Bone marrow (tissue), 2 donors: ENCODE measurements around the gene ROBO1.
"Not testable (repeated sequence)": the region's sequence is repeated elsewhere in the genome, so short reads cannot be mapped to it uniquely, and the experiment has no call there.

Experiments used
- DNase-seq, 2 donors: peaks; one replicate each; lab custom pipeline; 2025; lab: John Stamatoyannopoulos, UW

The ROBO1 gene

GRCh38 chr3:78687520-78687919 is 1080.3 kb downstream of the ROBO1 start:
- DNase-seq = no peak

GRCh38 chr3:78683284-78683683 is 1084.5 kb downstream of the ROBO1 start:
- no peak for DNase-seq

GRCh38 chr3:78675119-78675805 is 1092.5 kb downstream of the ROBO1 start:
- DNase-seq = not testable (repeated sequence)

- no peak for DNase-seq
Measured at GRCh38 chr3:78670746-78671145, 1097.1 kb downstream of the ROBO1 start.

- no peak for DNase-seq
Measured at GRCh38 chr3:78670094-78670493, 1097.7 kb downstream of the ROBO1 start.

GRCh38 chr3:78668302-78668701 is 1099.5 kb downstream of the ROBO1 start:
- no peak for DNase-seq

GRCh38 chr3:78666470-78666800 is 1101.4 kb downstream of the ROBO1 start:
- no peak for DNase-seq

- no peak for DNase-seq
Measured at GRCh38 chr3:78665776-78666469, 1101.9 kb downstream of the ROBO1 start.

- DNase-seq = no peak
Measured at GRCh38 chr3:78665101-78665500, 1102.7 kb downstream of the ROBO1 start.

- DNase-seq = no peak
Measured at GRCh38 chr3:78660957-78661356, 1106.8 kb downstream of the ROBO1 start.

- no peak for DNase-seq
Measured at GRCh38 chr3:78659386-78659987, 1108.3 kb downstream of the ROBO1 start.

GRCh38 chr3:78647726-78648125 is 1120.1 kb downstream of the ROBO1 start:
- DNase-seq = no peak

- peak in 1 of 2 donors; percentile 21 for DNase-seq
Measured at GRCh38 chr3:78645628-78646310, 1122.0 kb downstream of the ROBO1 start.

- no peak for DNase-seq
Measured at GRCh38 chr3:78644847-78645246, 1123.0 kb downstream of the ROBO1 start.

GRCh38 chr3:78642226-78643035 is 1125.4 kb downstream of the ROBO1 start:
- DNase-seq = no peak

- DNase-seq = no peak
Measured at GRCh38 chr3:78641703-78642102, 1126.1 kb downstream of the ROBO1 start.

GRCh38 chr3:78634316-78634715 is 1133.5 kb downstream of the ROBO1 start:
- DNase-seq = no peak

GRCh38 chr3:78633626-78634025 is 1134.2 kb downstream of the ROBO1 start:
- no peak for DNase-seq

- no peak for DNase-seq
Measured at GRCh38 chr3:78632925-78633553, 1134.8 kb downstream of the ROBO1 start.

GRCh38 chr3:78629544-78629943 is 1138.3 kb downstream of the ROBO1 start:
- no peak for DNase-seq

- DNase-seq = no peak
Measured at GRCh38 chr3:78621061-78621716, 1146.6 kb downstream of the ROBO1 start.
